Adrenal gland (tissue), 12 donors: Measurements from ENCODE around the gene TJP3. TPM values are rescaled to one million over a fixed set of nuclear protein-coding genes. Genes with fewer than 3 reads are reported as not detected.
"Not testable (repeated sequence)": the region's sequence is repeated elsewhere in the genome, so short reads cannot be mapped to it uniquely, and the experiment has no call there.

Source experiments
- DNase-seq, 7 donors: peaks; one replicate each; pipeline ENCODE4 v3.0.0-alpha.2; 2019 to 2020
- H3K27ac ChIP-seq, 5 donors: fragments of 200-600 bp; sonication (generic) in 4 of 5; 1 replicate in 3 of 5; 2 replicates in 2 of 5; pipeline versions ENCODE4 v1.5.1 to v1.8.0; 2016 to 2020; ENCODE audit warnings: mild to moderate bottlenecking in 1 of 5
- H3K27me3 ChIP-seq: fragments of 200-600 bp; 2 replicates; pipeline ENCODE4 v1.8.0; 2021
- H3K36me3 ChIP-seq, 2 donors: fragments of 200-600 bp; replicated peaks in 1 of 2; 1 replicate in 1 of 2; 2 replicates in 1 of 2; pipeline versions ENCODE4 v1.5.1 to v1.8.0; 2018 to 2022
- H3K4me1 ChIP-seq, 2 donors: fragments of 200-600 bp; replicated peaks in 1 of 2; 1 replicate in 1 of 2; 2 replicates in 1 of 2; pipeline versions ENCODE4 v1.5.1 to v1.8.0; 2018 to 2021
- H3K4me3 ChIP-seq, 4 donors: fragments of 200-600 bp; sonication (generic) in 3 of 4; one replicate each; pipeline ENCODE4 v1.5.1; 2016 to 2018
- H3K9me3 ChIP-seq, 3 donors: fragments of 200-600 bp; sonication (generic) in 1 of 3; replicated peaks in 1 of 3; 1 replicate in 2 of 3; 2 replicates in 1 of 3; pipeline versions ENCODE4 v1.5.1 to v1.8.0; 2016 to 2021
- POLR2A ChIP-seq, 2 donors: fragments of 450-650 bp; IDR thresholded peaks; one replicate each; pipeline ENCODE4 v1.6.1; 2017; ENCODE audit warnings: antibody characterized with exemption in 2 of 2, mild to moderate bottlenecking in 2 of 2, moderate library complexity in 1 of 2
- WGBS, 4 donors: extraction: QIAGEN DNeasy Blood & Tissue Kit in 2 of 4; methylation state at CpG; one replicate each; pipeline versions ENCODE4 v1.1.5 to v1.1.7; 2013 to 2017; 5-methylcytosine and 5-hydroxymethylcytosine counted together
- intact Hi-C, 2 donors: fragments of 100-400 bp; cut with DNase I; formaldehyde crosslinking; loops; one replicate each; pipeline versions ENCODE4 v1.14.1 to v1.15.0; 2022 to 2023
- polyA plus RNA-seq, 3 donors: library from polyadenylated mRNA; stranded (reverse); fragments of 200-250 nt in 2 of 3; fragments of 350-450 nt in 1 of 3; fragmentation: Illumina TruSeq in 1 of 3; extraction: RNeasy Lipid Tissue Mini Kit (QIAGEN cat#74804) in 1 of 3; gene quantifications; one replicate each; pipeline ENCODE4 v1.2.3, GENCODE V29; 2013 to 2014
- total RNA-seq, 9 donors: library from RNA; depleted of rRNA in 4 of 9; stranded (reverse); fragments of >200 nt in 4 of 9; fragments of 120-200 nt in 1 of 9; fragmentation: NEBNext Ultra II Directional in 1 of 9; extraction: Animal tissue kit (Norgen Biotek cat#: 25700) in 1 of 9; gene quantifications; one replicate each; pipeline versions ENCODE4 v1.1.0 to v1.2.4, GENCODE V29; 2013 to 2023
- TF ChIP-seq, protein P1 (sequence below), 6 experiments: fragments of 450-650 bp in 4 of 6; fragments of 200-600 bp in 2 of 6; sonication (generic) in 1 of 6; IDR thresholded peaks; 1 replicate in 5 of 6; 2 replicates in 1 of 6; pipeline versions ENCODE4 v1.5.1 to v1.8.0; 2016 to 2021; ENCODE audit warnings: antibody characterized with exemption in 6 of 6, mild to moderate bottlenecking in 2 of 6, moderate library complexity in 1 of 6
- donor health status: healthy with polysubstance abuse.
- donor health status: Bipolar disorder and iron deficiency.
- donor health status: DM: yes; HTN: yes; CAD: no.
- donor health status: DM: no; HTN: no; CAD: no.
- donor health status: DM: no; HTN: no; CAD: no.
- donor health status: DM: yes; HTN: yes; CAD: no.

TJP3 gene
- total and polyA plus RNA-seq, 12 donors, result 0.07 to 2.5 (median 0.24) TPM; not detected in 6

DNA sequence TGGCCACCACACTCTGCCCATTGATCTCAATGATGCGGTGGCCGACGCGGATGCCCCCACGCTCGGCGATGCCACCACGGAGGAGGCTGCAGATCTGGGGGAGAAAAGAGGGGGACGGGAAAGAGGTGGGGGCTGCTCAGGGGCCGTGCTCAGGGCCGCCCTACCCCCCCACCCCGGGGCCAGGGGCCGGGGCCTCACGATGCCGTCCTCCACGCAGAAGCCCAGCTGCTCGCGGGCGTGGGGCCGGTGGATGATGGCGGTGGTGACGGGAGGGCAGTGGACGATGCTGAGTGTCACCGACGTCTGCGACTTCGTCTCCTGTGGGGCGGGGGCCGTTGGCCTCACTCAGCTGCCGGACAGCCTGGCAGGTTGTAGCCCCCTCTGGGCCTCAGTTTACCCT lies 43.1 kb downstream of the TJP3 start:
- H3K9me3 ChIP-seq, result no peaks in the 10 kb centered on the region
- WGBS, 4 donors, result 92 to 96% (median 94%) methylated on average over 9 to 30 of the region's 30 CpGs
- no peak overlapping the region for H3K27ac ChIP-seq
- no peaks in the 10 kb centered on the region for H3K4me1 ChIP-seq
- intact Hi-C loops, result no loop called here
- H3K36me3 ChIP-seq, result peaks cover 0 to 41% of the 10 kb centered on the region in 2 donors
- DNase-seq, result no peak
- no peaks in the 10 kb centered on the region for H3K27me3 ChIP-seq
- TF ChIP-seq, protein P1, sequence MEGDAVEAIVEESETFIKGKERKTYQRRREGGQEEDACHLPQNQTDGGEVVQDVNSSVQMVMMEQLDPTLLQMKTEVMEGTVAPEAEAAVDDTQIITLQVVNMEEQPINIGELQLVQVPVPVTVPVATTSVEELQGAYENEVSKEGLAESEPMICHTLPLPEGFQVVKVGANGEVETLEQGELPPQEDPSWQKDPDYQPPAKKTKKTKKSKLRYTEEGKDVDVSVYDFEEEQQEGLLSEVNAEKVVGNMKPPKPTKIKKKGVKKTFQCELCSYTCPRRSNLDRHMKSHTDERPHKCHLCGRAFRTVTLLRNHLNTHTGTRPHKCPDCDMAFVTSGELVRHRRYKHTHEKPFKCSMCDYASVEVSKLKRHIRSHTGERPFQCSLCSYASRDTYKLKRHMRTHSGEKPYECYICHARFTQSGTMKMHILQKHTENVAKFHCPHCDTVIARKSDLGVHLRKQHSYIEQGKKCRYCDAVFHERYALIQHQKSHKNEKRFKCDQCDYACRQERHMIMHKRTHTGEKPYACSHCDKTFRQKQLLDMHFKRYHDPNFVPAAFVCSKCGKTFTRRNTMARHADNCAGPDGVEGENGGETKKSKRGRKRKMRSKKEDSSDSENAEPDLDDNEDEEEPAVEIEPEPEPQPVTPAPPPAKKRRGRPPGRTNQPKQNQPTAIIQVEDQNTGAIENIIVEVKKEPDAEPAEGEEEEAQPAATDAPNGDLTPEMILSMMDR (IDR thresholded peaks at IDR 0.05), result no peak
- no peak for TF ChIP-seq POLR2A (IDR thresholded peaks at IDR 0.05)
- no peak overlapping the region for H3K4me3 ChIP-seq

DNA sequence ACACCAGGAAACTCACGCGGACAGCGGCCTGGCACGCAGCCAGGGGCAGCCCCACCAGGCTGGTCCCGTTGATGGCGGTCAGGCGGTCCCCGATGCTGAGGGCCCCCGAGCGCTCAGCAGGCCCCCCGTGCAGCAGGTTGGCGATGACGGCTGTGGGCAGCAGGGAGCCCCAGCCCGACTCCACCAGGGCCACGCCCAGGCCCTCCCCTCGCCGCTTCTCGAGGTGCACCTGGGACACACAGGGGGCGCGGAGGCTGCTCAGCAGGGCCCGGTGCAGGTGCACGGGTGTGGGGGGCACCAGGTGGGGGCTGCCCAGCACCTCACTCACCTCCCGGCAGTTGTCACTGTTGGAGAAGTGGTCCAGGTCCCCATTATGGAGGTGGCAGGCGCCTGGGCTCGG lies 44.3 kb downstream of the TJP3 start:
- H3K4me1 ChIP-seq, result no peaks in the 10 kb centered on the region
- DNase-seq, result no peak
- TF ChIP-seq POLR2A (IDR thresholded peaks at IDR 0.05), result no peak
- TF ChIP-seq, protein P1 (IDR thresholded peaks at IDR 0.05), result no peak
- H3K9me3 ChIP-seq, result no peaks in the 10 kb centered on the region
- 88 to 91% methylated on average over 25 of the region's 25 CpGs; no CpG with 5 or more reads in 2 of the 4 donors for WGBS, 4 donors
- H3K27me3 ChIP-seq, result no peaks in the 10 kb centered on the region
- no peak overlapping the region for H3K4me3 ChIP-seq
- H3K27ac ChIP-seq, result no peak overlapping the region
- intact Hi-C loops, result no loop called here
- H3K36me3 ChIP-seq, result peaks cover 0 to 45% of the 10 kb centered on the region in 2 donors

DNA sequence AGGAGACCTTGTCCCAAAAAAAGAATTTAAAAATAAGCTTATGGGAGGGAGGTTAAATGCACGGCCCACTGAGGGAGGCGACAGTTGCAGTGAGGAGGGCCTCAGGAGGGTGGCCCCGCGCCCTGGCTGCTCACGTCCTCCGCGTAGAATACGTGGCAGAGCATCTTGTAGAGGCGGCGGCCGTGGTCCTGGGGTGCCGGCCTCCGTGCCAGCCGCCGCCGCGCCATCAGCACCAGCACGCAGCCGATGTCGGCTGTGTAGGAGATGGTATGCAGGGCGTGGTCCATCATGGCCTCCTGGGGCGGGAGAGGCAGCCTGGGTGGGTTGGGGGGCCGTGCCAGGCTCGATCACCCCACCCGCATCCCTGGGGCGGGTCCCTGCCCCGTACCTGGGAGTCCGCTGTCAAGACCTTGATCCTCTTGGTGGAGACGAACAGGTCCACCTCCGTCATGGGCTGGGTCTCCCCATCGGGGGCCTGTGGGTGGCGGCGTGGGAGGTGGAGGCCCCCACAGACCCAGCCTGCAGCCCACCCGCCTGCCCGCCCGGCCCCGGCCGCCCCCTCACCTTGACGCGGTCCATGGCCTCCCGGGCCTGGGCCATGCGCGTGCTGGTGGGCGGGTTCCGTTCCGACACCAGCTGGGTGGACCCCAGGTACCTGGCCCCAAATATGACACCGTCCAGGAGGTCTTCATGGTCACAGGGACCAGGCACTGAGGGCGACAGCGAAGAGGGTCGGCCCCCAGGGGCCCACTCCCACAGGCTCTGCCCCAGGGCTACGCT lies 45.6 kb downstream of the TJP3 start:
- Histone ChIP-seq H3K4me3 (no peak overlapping the region), H3K4me1 (no peaks in the 10 kb centered on the region), H3K36me3 (peaks cover 0 to 55% of the 10 kb centered on the region in 2 donors), H3K27me3 (no peaks in the 10 kb centered on the region), H3K27ac (no peak overlapping the region), H3K9me3 (no peaks in the 10 kb centered on the region)
- WGBS, 4 donors, result 87 to 96% (median 95%) methylated on average over 9 to 51 of the region's 51 CpGs
- TF ChIP-seq, protein P1 (IDR thresholded peaks at IDR 0.05), result no peak
- TF ChIP-seq POLR2A (IDR thresholded peaks at IDR 0.05), result no peak
- DNase-seq, result no peak
- intact Hi-C loops, result no loop called here

DNA sequence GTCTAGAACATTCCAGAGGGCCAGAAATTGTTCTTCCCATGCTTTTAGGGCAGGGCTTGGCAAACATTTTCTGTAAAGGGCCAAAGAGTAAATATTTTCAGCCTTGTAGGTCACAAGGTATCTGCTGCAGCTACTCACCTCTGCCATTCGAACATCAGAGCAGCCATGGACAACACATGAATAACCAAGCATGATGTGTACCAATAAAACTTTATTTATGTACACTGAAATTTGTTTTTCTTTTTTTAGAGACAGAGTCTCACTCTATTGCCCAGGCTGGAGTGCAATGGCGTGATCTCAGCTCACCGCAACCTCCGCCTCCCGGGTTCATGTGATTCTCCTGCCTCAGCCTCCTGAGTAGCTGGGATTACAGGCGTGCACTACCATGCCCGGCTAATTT lies 49.5 kb downstream of the TJP3 start:
- 94 to 96% (median 96%) methylated on average over 7 of the region's 7 CpGs for WGBS, 4 donors
- H3K27ac ChIP-seq, H3K27me3 ChIP-seq, H3K4me3 ChIP-seq, DNase-seq, intact Hi-C loops, H3K9me3 ChIP-seq: not testable (repeated sequence)
- Histone ChIP-seq H3K4me1 (peaks cover 6 to 20% of the 10 kb centered on the region in 2 donors), H3K36me3 (peaks cover 0 to 27% of the 10 kb centered on the region in 2 donors)

DNA sequence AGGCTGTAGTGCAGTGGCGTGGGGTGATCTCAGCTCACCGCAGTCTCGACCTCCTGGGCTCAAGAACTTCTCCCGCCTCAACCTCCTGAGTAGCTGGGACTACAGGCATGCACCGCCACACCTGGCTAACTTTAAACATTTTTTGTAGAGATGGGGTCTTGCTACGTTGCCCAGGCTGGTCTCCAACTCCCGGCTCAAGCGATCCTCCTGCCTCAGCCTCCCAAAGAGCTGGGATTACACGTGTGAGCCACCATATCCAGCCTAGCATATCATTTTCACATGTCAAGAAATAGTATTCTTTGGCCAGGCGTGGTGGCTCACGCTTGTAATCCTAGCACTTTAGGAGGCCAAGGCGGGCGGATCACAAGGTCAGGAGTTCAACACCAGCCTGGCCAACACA lies 50.1 kb downstream of the TJP3 start:
- H3K27me3 ChIP-seq, H3K27ac ChIP-seq, intact Hi-C loops, H3K4me3 ChIP-seq, DNase-seq, H3K9me3 ChIP-seq: not testable (repeated sequence)
- WGBS, 4 donors, result 97 to 99% (median 98%) methylated on average over 11 to 13 of the region's 13 CpGs
- H3K36me3 ChIP-seq, result peaks cover 0 to 21% of the 10 kb centered on the region in 2 donors
- H3K4me1 ChIP-seq, result peaks cover 9 to 23% of the 10 kb centered on the region in 2 donors
